HEK293 (cell line): ENCODE measurements around the gene ADAMTS14.
"Not testable (repeated sequence)": the region's sequence is repeated elsewhere in the genome, so short reads cannot be mapped to it uniquely, and the experiment has no call there.

Experiments used
- CTCF ChIA-PET: fragments of 350-600 bp; formaldehyde crosslinking; extraction: SDS; loops from one replicate; lab custom pipeline; 2021; ENCODE audit warnings: antibody characterized with exemption; lab: Yijun Ruan, JAX
- POLR2A ChIA-PET: fragments of 300-600 bp; formaldehyde crosslinking; extraction: SDS; loops from one replicate; lab custom pipeline; 2020; ENCODE audit warnings: antibody characterized with exemption, inconsistent platforms; lab: Yijun Ruan, JAX
- H3K27ac ChIP-seq: fragments of 200-500 bp; sonication (Bioruptor generic); 2 replicates; pipeline ENCODE4 v1.5.1; 2014; ENCODE audit warnings: low read depth, low read length, control low read depth, inconsistent platforms; ENCODE audit errors: extremely low read depth
- H3K36me3 ChIP-seq, 2 experiments: fragments of 200-500 bp in 1 of 2; sonication (Bioruptor generic) in 1 of 2; 1 replicate in 1 of 2; 2 replicates in 1 of 2; pipeline ENCODE4 v1.5.1; 2014 to 2017; ENCODE audit warnings: inconsistent platforms in 2 of 2, low read length in 2 of 2; ENCODE audit not compliant: control insufficient read depth in 2 of 2, insufficient read depth in 1 of 2
- H3K4me1 ChIP-seq: fragments of 200-500 bp; sonication (Bioruptor generic); 2 replicates; pipeline ENCODE4 v1.5.1; 2014; ENCODE audit warnings: mild to moderate bottlenecking, low read length, inconsistent platforms; ENCODE audit not compliant: control insufficient read depth, insufficient read depth
- H3K4me3 ChIP-seq: 2 replicates; pipeline ENCODE4 v1.5.1; 2011; ENCODE audit warnings: low read depth, mild to moderate bottlenecking, control low read depth, low read length, moderate library complexity
- H3K9me3 ChIP-seq: fragments of 200-500 bp; sonication (Bioruptor generic); 2 replicates; pipeline ENCODE4 v1.5.1; 2014; ENCODE audit warnings: low read depth, low read length, inconsistent platforms; ENCODE audit not compliant: control insufficient read depth, insufficient read depth
- GLIS1 ChIP-seq: fragments of 450-650 bp; formaldehyde crosslinking; IDR thresholded peaks from 2 replicates; pipeline ENCODE4 v1.5.1; 2016; ENCODE audit warnings: missing biosample characterization, missing genetic modification characterization
- KLF9 ChIP-seq: fragments of 450-650 bp; formaldehyde crosslinking; IDR thresholded peaks from 2 replicates; pipeline ENCODE4 v1.5.1; 2016; ENCODE audit warnings: missing biosample characterization, missing genetic modification characterization, low read depth
- PRDM2 ChIP-seq: fragments of 450-650 bp; formaldehyde crosslinking; IDR thresholded peaks from 2 replicates; pipeline ENCODE4 v1.5.1; 2016; ENCODE audit warnings: missing biosample characterization, missing genetic modification characterization, borderline replicate concordance
- ZBTB7A ChIP-seq: fragments of 450-650 bp; formaldehyde crosslinking; IDR thresholded peaks from 2 replicates; pipeline ENCODE4 v1.5.1; 2016; ENCODE audit warnings: low read depth, missing biosample characterization, missing genetic modification characterization
- ZNF148 ChIP-seq: fragments of 450-650 bp; formaldehyde crosslinking; IDR thresholded peaks from 2 replicates; pipeline ENCODE4 v1.5.0; 2017; ENCODE audit warnings: missing biosample characterization, missing genetic modification characterization, borderline replicate concordance
- ZNF324 ChIP-seq: fragments of 450-650 bp; formaldehyde crosslinking; IDR thresholded peaks from 2 replicates; pipeline ENCODE4 v1.5.1; 2016; ENCODE audit warnings: missing biosample characterization, missing genetic modification characterization
- ZNF416 ChIP-seq: fragments of 450-650 bp; formaldehyde crosslinking; IDR thresholded peaks from 2 replicates; pipeline ENCODE4 v1.5.1; 2016; ENCODE audit warnings: missing biosample characterization, missing genetic modification characterization
- ZNF426 ChIP-seq: fragments of 450-650 bp; formaldehyde crosslinking; IDR thresholded peaks from 2 replicates; pipeline ENCODE4 v1.5.1; 2017; ENCODE audit warnings: missing biosample characterization, missing genetic modification characterization, mild to moderate bottlenecking, inconsistent platforms, moderate library complexity
- ZNF555 ChIP-seq: fragments of 450-650 bp; formaldehyde crosslinking; conservative IDR thresholded peaks from 2 replicates; pipeline ENCODE4 v1.5.1; 2017; ENCODE audit warnings: missing biosample characterization, mild to moderate bottlenecking, missing genetic modification characterization, inconsistent platforms
- ZNF558 ChIP-seq: fragments of 450-650 bp; formaldehyde crosslinking; IDR thresholded peaks from 2 replicates; pipeline ENCODE4 v1.5.1; 2016; ENCODE audit warnings: missing biosample characterization, missing genetic modification characterization
- ZNF645 ChIP-seq: fragments of 450-650 bp; formaldehyde crosslinking; IDR thresholded peaks from 2 replicates; pipeline ENCODE4; 2016; ENCODE audit warnings: missing biosample characterization, missing genetic modification characterization
- ZNF670 ChIP-seq: fragments of 450-650 bp; formaldehyde crosslinking; IDR thresholded peaks from 2 replicates; pipeline ENCODE4 v1.5.1; 2016; ENCODE audit warnings: missing biosample characterization, missing genetic modification characterization, low read depth
- ZNF776 ChIP-seq: fragments of 450-650 bp; formaldehyde crosslinking; IDR thresholded peaks from 2 replicates; pipeline ENCODE4 v1.5.0; 2017; ENCODE audit warnings: missing biosample characterization, missing genetic modification characterization, borderline replicate concordance
- ZNF777 ChIP-seq: fragments of 450-650 bp; formaldehyde crosslinking; IDR thresholded peaks from 2 replicates; pipeline ENCODE4 v1.5.1; 2017; ENCODE audit warnings: missing biosample characterization, missing genetic modification characterization, borderline replicate concordance
- ZNF843 ChIP-seq: fragments of 450-650 bp; formaldehyde crosslinking; IDR thresholded peaks from 2 replicates; pipeline ENCODE4 v1.5.1; 2016; ENCODE audit warnings: missing biosample characterization, missing genetic modification characterization

Gene ADAMTS14

GRCh38 chr10:70666960-70667798 is 5.1 kb upstream of the ADAMTS14 start:
- Histone ChIP-seq H3K4me1 (no peaks in the 10 kb centered on the region), H3K9me3 (no peaks in the 10 kb centered on the region), H3K36me3 (no peaks in the 10 kb centered on the region), H3K4me3 (no peak overlapping the region), H3K27ac (no peak overlapping the region)
- ChIA-PET POLR2A (no interaction called here), CTCF (no interaction called here)
- TF ChIP-seq KLF9 (tag by site-specific recombination): no peak
- TF ChIP-seq ZNF777 (tag by site-specific recombination): no peak

- H3K27ac ChIP-seq, H3K36me3 ChIP-seq, H3K4me1 ChIP-seq, CTCF ChIA-PET, H3K4me3 ChIP-seq, POLR2A ChIA-PET, H3K9me3 ChIP-seq: not testable (repeated sequence)
These were observed 4.5 kb upstream of the ADAMTS14 start for GRCh38 chr10:70667818-70668217.

- Histone ChIP-seq H3K4me1 (no peaks in the 10 kb centered on the region), H3K27ac (no peak overlapping the region), H3K36me3 (no peaks in the 10 kb centered on the region), H3K4me3 (no peak overlapping the region), H3K9me3 (no peaks in the 10 kb centered on the region)
- POLR2A ChIA-PET: no interaction called here
- TF ChIP-seq ZNF843 (tag by site-specific recombination): no peak
- TF ChIP-seq PRDM2: no peak
- no peak for TF ChIP-seq ZBTB7A (tag by site-specific recombination)
- no peak for TF ChIP-seq ZNF555
- TF ChIP-seq ZNF148 (tag by site-specific recombination): no peak
- TF ChIP-seq ZNF645 (tag by site-specific recombination): no peak
- TF ChIP-seq ZNF558 (tag by site-specific recombination): no peak
- TF ChIP-seq ZNF670 (tag by site-specific recombination): no peak
- TF ChIP-seq ZNF776: no peak
- no peak for TF ChIP-seq ZNF324 (tag by site-specific recombination)
- TF ChIP-seq ZNF416: no peak
- no peak for TF ChIP-seq ZNF426
- TF ChIP-seq GLIS1 (tag by site-specific recombination): no peak
- CTCF ChIA-PET: no interaction called here
These were observed 3.8 kb upstream of the ADAMTS14 start for GRCh38 chr10:70668454-70668970.
